ENCODE data around the gene INAVA. TPM values are rescaled to one million over a fixed set of nuclear protein-coding genes. Genes with fewer than 3 reads are reported as not detected.

Gene INAVA
- total and polyA plus RNA-seq, 10 of the 15 experiments (the other 5 are each of a cell fraction or from before 2014, with no cell fraction given), result 3.6 to 15.4 (median 9.5) TPM

DNA sequence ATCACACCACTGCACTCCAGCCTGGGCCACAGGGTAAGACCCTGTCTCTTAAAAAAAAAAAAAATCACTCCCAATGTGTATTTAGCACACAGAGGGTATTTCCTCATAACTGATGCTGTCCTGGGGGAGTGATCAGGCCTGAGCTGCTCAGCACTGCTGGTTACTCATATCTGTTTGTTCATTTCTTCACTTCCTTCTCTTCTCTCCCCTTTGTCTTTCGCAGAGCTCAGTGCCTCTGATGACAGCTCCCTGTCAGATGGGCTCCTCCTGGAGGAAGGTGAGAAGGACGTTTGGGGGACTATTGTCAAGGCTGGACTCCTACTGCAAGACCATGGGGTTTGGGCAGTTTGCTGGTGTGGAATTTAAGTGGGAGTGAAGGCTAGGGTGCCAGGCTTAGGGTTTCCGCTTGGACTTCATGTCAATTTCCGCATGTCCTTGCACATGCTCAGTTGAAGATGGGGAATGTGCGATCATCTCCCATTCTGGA, 13.0 kb downstream of the INAVA start (continued):
- TF ChIP-seq, protein P1, sequence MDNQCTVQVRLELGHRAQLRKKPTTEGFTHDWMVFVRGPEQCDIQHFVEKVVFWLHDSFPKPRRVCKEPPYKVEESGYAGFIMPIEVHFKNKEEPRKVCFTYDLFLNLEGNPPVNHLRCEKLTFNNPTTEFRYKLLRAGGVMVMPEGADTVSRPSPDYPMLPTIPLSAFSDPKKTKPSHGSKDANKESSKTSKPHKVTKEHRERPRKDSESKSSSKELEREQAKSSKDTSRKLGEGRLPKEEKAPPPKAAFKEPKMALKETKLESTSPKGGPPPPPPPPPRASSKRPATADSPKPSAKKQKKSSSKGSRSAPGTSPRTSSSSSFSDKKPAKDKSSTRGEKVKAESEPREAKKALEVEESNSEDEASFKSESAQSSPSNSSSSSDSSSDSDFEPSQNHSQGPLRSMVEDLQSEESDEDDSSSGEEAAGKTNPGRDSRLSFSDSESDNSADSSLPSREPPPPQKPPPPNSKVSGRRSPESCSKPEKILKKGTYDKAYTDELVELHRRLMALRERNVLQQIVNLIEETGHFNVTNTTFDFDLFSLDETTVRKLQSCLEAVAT (IDR thresholded peaks at IDR 0.05), result peak; percentile 32
- no peak for TF ChIP-seq CHD1 (IDR thresholded peaks at IDR 0.05; ENCODE audit: low read depth, low read length)

- Histone ChIP-seq H4K20me1 (ENCODE audit: control insufficient read depth, insufficient read depth) (no peaks in the 10 kb centered on the region), H3K4me2 (ENCODE audit: control insufficient read depth, insufficient read depth) (no peak overlapping the region), H3K79me2 (ENCODE audit: control insufficient read depth, insufficient read depth, low read length) (no peaks in the 10 kb centered on the region), H2AFZ (ENCODE audit: control insufficient read depth, low read depth, low read length) (no peak overlapping the region), H3K36me3 (ENCODE audit: control insufficient read depth in 2 of 2, insufficient read depth in 2 of 2, low read length in 1 of 2) (peaks cover 0 to 5% of the 10 kb centered on the region in 2 experiments; a peak in 2 of 4 replicates), H3K27me3 (replicated peaks in 1 of 2; ENCODE audit: control insufficient read depth in 2 of 2, insufficient read depth in 2 of 2, low read length in 1 of 2) (no peaks in the 10 kb centered on the region), H3K4me1 (ENCODE audit: control insufficient read depth, insufficient read depth, low read length) (peaks cover 15% of the 10 kb centered on the region), H3K9ac (ENCODE audit: control insufficient read depth, insufficient read depth, low read length) (no peak overlapping the region), H3K27ac (ENCODE audit: control insufficient read depth, insufficient read depth) (no peak overlapping the region), H3K4me3 (no peak overlapping the region), H3K9me3 (replicated peaks; ENCODE audit: control insufficient read depth, insufficient read depth, low read length) (no peaks in the 10 kb centered on the region; the same call in 2 of the 3 replicates)
- intact Hi-C loops (cut with micrococcal nuclease; ENCODE audit: unreplicated experiment) (loop anchor here (5.0 kb wide), 2 partner anchors 41 to 281 kb away; no protein-coding TSS in a partner anchor), in situ Hi-C loops (cut with MboI) (loop anchor here (5.0 kb wide), 1 partner anchor 134 kb away; no protein-coding TSS in a partner anchor)
- DNase-seq (ENCODE audit: low read depth, low spot score), result no peak
- FAIRE-seq, result no peak
- TSS peak; percentile 68 for BruUV-seq (replicated peaks)
- WGBS (ENCODE audit: insufficient coverage, insufficient replicate concordance, low lambda C conversion rate, missing lambda C conversion rate), result 79% methylated on average over 6 of the region's 6 CpGs
- ChIA-PET CTCF (interaction anchor here (0.6 to 9.2 kb wide), 10 partner anchors 10 to 287 kb away, joined by 3 to 131 read pairs (median 4); partner anchors contain the start of gene INAVA), RAD21 (ENCODE audit: unreplicated experiment) (interaction anchor here (0.6 to 5.5 kb wide), 17 partner anchors 12 to 286 kb away, joined by 3 to 53 read pairs (median 7); partner anchors contain the start of gene INAVA), POLR2A (interaction anchor here (0.7 to 6.3 kb wide), 9 partner anchors 12 to 113 kb away, joined by 3 to 60 read pairs (median 10); partner anchors contain the start of gene INAVA), SMC1A (ENCODE audit: uncharacterized antibody, unreplicated experiment) (interaction anchor here (0.7 to 11.7 kb wide), 14 partner anchors 16 to 353 kb away, joined by 3 to 193 read pairs (median 5); partner anchors contain the start of gene INAVA)
- TF ChIP-seq IKZF1 (conservative IDR thresholded peaks at IDR 0.05), result no peak
- no peak for ATAC-seq
Measured at GRCh38 chr1:200908191-200908868, 13.6 kb downstream of the INAVA start.

All from GM12878 (cell line).